Stimulated activated CD4-positive, alpha-beta T cell treated with anti-CD3 and anti-CD28 coated beads, Interleukin-4, amount 100 ng/mL, for 24 hours (primary cell): Measurements from ENCODE around the gene ABR.
A peak's percentile ranks its signal among the peaks of the same experiment; 100 is the strongest.
"Not testable (repeated sequence)": the region's sequence is repeated elsewhere in the genome, so short reads cannot be mapped to it uniquely, and the experiment has no call there.

Source experiments
- DNase-seq: peaks from one replicate; pipeline ENCODE4 v3.0.0-alpha.2; 2020

ABR gene

DNA sequence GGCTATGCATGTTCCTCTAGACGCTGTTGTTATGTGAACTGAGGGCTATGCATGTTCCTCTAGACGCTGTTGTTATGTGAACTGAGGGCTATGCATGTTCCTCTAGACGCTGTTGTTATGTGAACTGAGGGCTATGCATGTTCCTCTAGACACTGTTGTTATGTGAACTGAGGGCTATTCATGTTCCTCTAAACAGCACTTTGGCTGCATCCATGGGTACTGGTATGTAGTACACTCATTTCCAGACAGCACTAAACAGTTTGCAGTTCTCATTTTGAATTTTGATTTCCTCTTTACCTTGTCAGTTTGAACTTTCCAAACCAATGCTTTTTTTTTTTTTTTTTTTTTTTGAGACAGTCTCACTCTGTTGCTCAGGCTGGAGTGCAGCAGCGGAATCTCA lies 114.4 kb downstream of the ABR start:
- not testable (repeated sequence) for DNase-seq

GRCh38 chr17:1060991-1061390 lies 118.8 kb downstream of the ABR start:
- no peak for DNase-seq

- no peak for DNase-seq
Measured at GRCh38 chr17:1059131-1059795, 120.5 kb downstream of the ABR start.

DNA sequence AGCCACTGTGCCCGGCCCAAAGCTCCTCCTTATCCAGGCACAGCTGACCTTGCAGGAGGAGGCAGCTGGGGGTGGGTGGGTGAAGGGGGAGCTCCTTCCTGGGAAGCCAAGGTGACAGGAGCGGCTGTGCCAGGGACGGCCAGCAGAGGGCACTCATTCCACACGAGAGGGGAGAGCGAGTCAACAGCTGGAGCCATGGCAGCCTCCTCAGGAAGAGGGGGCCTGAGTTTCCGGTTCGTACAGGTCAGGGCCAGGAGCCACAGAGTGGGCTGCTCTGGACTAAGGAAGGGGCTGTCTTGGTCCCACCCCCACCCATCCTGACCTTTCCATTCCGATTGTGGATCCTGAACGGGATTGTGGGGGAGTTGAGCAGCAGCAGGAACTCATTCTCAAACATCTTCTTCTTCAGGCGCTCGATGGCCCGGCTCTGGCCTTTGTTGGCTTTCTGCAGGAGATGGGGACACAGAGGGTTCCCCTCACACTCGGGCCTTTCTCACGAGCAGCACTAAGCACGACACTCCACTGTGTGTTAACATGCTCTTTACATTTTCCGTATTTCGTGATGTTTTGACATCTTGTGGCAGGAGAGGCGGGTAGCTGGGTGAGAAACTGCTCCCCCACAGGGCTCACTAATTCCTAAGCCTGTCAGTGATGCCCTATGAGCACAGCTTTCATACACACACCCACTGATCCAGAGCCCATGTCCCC lies 121.2 kb downstream of the ABR start:
- peak; percentile 62 for DNase-seq

DNA sequence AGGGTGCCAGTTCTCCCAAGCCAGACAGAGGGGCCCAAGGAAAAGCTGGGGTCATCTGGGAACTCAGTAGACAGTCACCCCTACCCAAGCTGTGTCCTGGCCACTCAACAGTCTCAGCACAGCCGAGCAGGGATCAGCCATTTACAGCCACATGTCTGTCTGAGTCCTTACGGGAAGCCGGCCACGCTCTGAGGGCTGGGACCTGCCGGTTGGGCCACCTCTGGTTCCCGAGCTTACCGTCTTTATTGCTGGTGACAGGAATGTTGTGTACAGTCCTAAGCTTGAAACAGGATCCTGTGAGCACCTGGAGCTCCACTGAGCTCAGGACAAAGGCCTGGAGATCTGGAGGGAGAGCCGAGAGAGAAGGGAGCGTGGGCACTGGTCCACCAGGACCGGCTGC lies 123.0 kb downstream of the ABR start:
- DNase-seq = no peak

GRCh38 chr17:1055751-1056645 lies 123.8 kb downstream of the ABR start:
- DNase-seq = peak; percentile 44

GRCh38 chr17:1055231-1055630 lies 124.5 kb downstream of the ABR start:
- no peak for DNase-seq

GRCh38 chr17:1054656-1055055 lies 125.1 kb downstream of the ABR start:
- DNase-seq = no peak

DNA sequence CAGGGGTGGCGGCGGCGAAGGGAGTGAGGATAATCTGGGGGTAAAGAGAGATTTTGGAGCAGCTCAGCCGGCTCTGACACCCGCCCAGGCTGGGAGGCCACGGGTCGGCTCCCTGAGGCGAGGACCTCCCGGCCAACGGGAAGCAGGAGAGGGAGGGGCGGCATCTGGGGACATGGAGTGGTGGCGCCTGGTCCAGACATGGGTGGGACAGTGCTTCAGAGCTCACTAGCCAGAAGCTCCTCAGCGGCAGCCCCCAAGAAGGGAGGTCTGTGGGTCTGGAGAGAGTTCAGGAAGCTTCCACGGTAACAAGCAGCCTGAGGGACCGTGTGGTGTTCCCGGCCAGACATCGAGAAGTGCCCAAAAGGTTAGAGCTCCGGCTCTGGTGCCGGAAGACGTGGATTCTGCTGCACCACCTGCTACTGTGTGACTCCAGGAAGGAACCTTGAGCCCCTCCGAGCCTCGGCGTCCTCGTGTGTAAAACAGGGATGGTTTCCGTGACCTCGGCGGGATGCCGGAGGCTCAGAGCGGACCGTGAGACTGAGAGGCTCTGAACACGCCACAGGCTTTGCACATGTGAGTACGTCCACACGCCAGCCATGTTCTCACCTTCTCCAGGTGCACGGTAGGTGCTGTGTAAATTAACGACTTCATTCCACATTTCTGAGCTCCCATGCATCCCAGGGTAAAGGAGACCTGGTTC lies 126.0 kb downstream of the ABR start:
- no peak for DNase-seq

- no peak for DNase-seq
Measured at GRCh38 chr17:1050996-1051925, 128.5 kb downstream of the ABR start.

DNA sequence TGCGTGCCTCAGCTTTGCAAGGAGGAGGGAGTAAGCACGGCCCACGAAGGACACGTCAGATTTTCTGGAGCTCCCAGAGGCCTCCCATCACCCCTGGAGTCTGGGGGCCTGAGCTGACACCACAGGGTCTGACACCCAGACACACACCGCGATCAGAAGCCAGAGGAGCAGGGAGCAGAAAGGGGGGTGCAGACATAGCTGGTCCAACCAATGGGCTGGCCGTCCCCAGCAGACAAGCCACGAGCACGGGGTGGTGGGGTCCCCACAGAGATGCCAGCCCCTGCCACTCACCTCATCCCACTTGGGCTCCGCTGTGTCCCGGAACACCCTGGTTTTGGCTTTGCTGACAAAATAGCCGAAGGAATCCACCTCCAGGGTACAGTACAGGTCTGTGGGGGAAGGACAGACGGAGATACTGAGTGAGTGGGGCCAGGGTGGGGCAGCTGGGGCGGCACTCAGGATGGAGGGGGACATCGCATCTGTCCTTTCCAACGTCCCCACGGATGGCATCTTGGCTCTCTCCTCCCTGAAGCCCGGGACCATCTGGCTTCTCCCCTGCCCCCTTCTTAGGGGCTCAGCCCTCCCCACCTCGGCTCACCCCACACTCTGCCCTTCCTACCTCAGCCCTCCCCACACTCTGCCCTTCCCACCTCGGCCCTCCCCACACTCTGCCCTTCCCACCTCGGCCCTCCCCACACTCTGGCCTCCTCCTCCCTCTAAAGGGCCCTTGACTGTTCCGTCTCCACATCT lies 129.4 kb downstream of the ABR start:
- DNase-seq = no peak

GRCh38 chr17:1049446-1050225 lies 130.1 kb downstream of the ABR start:
- no peak for DNase-seq

GRCh38 chr17:1048516-1049115 lies 131.2 kb downstream of the ABR start:
- not testable (repeated sequence) for DNase-seq

DNA sequence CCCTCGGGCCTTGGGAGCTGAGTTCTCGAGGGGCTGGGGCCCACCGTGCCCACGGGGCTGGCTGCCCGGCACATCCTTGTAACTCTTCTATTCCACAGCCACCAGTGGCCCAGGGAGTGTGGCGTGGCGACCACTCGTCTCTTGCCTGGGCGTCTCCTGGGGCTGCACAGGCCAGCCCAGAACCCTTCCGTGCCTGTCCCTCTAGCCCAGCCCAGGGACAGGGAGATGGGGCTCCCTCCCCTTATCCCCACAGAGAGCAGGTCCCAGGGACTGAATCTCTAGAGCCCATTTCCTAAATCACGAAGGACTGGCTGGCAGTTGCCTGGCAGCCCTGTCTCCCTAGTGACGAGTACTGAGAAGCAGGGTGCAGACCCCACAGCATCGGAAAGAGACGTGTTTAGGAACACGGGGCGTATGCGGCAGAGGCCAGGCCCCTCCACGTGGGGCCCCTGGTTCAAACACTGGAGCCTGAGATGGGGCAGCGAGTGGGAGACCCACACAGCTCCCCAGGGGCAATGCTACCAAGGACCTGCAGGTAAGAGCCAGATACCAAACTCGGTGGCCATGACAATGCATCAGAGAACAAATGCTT lies 131.8 kb downstream of the ABR start:
- no peak for DNase-seq

- no peak for DNase-seq
Measured at GRCh38 chr17:1047177-1047878, 132.5 kb downstream of the ABR start.

DNA sequence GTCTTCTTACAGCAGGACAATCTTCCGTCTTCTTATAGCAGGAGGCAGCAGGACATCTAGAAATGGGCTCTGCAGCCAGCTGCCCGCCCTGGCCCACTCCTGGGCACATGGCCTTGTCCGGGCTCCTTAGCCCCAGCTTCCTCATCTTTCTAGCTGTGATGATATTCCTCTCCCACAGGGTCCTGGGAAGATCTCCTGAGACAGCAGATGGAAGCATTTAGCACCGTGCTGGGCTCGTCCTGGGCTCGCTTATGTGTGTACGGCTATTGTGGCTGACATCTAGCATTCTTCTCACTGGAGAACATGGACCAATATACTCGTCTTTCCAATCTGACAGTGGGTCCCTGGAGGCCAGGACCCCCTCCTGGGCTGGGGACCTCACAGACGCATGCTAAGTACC lies 134.3 kb downstream of the ABR start:
- no peak for DNase-seq

GRCh38 chr17:1044387-1045009 lies 135.3 kb downstream of the ABR start:
- DNase-seq = not testable (repeated sequence)

- no peak for DNase-seq
Measured at GRCh38 chr17:1043601-1044251, 136.1 kb downstream of the ABR start.
